ENCODE measurements around the gene USP34.

The USP34 gene

DNA sequence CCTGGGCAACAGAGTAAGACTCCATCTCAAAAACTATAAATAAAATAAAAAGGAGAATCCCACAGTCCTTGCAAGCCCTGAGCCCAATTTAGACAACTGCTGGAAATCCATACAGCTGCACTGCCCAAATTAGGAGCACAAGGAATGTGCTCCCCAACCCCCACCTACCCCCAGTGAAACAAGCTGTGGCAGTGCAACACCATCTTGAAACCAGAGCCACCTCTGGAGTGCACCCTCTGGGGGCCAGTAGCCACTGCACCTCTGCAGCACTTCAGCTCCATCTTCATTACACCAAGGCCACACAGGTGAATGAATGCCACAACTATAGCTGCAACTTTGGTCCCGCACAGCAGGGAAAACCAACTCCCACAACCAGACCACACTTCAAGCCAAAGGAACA is 37.3 kb downstream of the USP34 start:
- Mint-ChIP-seq H3K27me3 (no peaks in the 10 kb centered on the region), H3K4me1 (peaks cover 66% of the 10 kb centered on the region), H3K27ac (ENCODE audit: low read depth) (peak overlapping the region; percentile 45), H3K36me3 (ENCODE audit: insufficient read depth) (peaks cover 6% of the 10 kb centered on the region), H3K4me3 (peak overlapping the region; percentile 23), H3K9me3 (peaks cover 6% of the 10 kb centered on the region)
- ATAC-seq (replicated peaks; ENCODE audit: extremely low read depth, poor library complexity, severe bottlenecking) (no peak), DNase-seq (ENCODE audit: low spot score in 2 of 2) (no peak)

DNA sequence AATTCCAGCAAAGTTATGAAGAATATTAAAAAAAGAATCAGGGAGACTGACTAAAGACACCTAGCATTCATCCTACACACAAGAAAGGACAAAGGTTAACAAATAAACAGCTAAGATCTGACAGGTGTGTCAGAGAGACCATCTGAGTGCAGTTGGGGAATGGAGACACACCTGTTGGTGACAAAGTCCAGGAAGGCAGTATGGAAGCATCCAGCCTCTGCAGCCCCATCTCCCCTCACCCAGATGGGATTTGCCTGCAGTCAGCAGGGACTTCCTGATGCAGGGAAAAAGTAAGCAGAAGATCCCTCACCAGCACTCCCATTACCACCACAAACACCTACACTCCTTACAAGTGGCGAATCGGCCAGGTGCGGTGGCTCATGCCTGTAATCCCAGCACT is 37.9 kb downstream of the USP34 start:
- H3K27ac Mint-ChIP-seq (ENCODE audit: low read depth), result peak overlapping the region; percentile 45
- DNase-seq (ENCODE audit: low spot score in 2 of 2) (no peak), ATAC-seq (replicated peaks; ENCODE audit: extremely low read depth, poor library complexity, severe bottlenecking) (no peak)
- peaks cover 65% of the 10 kb centered on the region for H3K4me1 Mint-ChIP-seq
- no peaks in the 10 kb centered on the region for H3K27me3 Mint-ChIP-seq
- H3K9me3 Mint-ChIP-seq, result peaks cover 6% of the 10 kb centered on the region
- H3K36me3 Mint-ChIP-seq (ENCODE audit: insufficient read depth), result peaks cover 5% of the 10 kb centered on the region
- H3K4me3 Mint-ChIP-seq, result no peak overlapping the region

DNA sequence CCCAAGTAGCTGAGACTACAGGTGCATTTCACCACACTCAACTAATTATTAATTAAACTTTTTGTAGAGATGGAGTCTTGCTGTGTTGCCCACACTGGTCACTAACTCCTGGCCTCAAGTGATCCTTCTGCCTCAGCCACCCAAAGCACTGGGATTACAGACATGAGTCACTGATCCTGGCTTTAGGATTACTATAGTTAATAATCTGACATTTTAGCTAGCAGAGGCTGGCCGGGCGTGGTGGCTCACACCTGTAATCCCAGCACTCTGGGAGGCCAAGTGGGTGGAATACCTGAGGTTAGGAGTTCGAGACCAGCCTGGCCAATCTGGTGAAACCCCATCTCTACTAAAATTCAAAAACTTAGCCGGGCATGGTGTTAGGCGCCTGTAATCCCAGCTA is 39.5 kb downstream of the USP34 start:
- Mint-ChIP-seq H3K9me3 (no peaks in the 10 kb centered on the region), H3K36me3 (ENCODE audit: insufficient read depth) (peaks cover 5% of the 10 kb centered on the region), H3K27me3 (no peaks in the 10 kb centered on the region), H3K27ac (ENCODE audit: low read depth) (peak overlapping the region; percentile 78), H3K4me3 (no peak overlapping the region), H3K4me1 (peaks cover 64% of the 10 kb centered on the region)
- ATAC-seq (replicated peaks; ENCODE audit: extremely low read depth, poor library complexity, severe bottlenecking) (no peak), DNase-seq (ENCODE audit: low spot score in 2 of 2) (no peak)

DNA sequence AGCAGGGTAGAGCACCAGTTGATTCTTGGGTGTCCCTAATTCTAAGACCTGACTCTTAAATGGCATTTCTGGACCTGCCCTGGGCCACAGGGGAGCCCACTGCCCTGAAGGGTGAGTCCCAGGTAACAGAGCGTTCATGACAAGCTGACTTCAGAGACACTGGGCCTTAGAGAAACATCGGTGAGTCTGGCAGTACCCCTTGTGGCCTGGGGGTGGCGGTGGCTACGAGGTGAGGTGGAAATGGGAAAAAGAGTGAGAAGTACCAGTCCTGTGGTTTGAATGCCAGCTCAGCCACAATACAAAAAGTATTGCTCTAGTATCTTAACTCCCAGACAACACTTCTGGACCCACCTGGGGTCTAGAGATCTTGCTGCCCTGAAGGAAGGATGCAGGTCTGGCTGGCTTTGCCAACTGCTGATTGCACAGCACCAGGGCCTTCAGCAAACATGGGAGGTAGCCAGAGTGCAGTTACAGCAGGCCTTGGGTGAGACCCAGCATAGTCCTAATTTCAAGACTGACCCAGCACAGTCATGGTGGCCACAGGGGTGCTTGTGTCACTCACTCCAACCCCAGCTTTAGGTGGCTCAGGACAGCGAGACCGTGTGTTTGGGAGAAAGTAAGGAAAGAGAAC is 44.5 kb downstream of the USP34 start:
- Mint-ChIP-seq H3K27ac (ENCODE audit: low read depth) (peak overlapping the region; percentile 88), H3K27me3 (no peaks in the 10 kb centered on the region), H3K36me3 (ENCODE audit: insufficient read depth) (peaks cover 21% of the 10 kb centered on the region), H3K4me1 (peaks cover 65% of the 10 kb centered on the region), H3K9me3 (no peaks in the 10 kb centered on the region), H3K4me3 (peak overlapping the region; percentile 8)
- ATAC-seq (replicated peaks; ENCODE audit: extremely low read depth, poor library complexity, severe bottlenecking), result peak; percentile 79
- DNase-seq (ENCODE audit: low spot score in 2 of 2), result peak; percentile 63 to 69

DNA sequence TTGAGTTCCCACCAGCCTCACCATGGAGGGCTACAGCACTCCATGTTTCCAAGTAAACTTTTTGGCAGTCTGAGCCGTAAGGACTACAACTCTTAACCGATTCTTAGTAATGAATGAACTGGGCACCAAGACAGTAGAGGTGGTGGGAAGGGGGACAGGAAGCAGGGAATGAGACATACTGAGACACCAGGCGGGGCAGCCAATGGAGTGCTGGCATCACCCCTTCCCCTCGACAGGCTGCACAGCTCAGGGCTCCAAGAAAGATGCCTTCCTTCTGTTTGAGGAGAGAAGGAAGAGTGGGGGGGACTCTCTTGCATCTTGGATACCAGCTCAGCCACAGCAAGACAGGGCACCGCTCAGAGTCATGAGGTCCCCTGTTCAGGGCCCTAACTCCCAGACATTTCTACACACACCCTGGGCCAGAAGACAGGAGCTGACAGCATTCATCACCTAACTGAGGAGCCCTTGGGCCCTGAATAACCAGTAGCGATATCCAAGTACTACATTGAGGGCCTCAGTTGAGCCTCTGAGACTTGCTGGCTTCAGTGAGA is 45.2 kb downstream of the USP34 start:
- Mint-ChIP-seq H3K36me3 (ENCODE audit: insufficient read depth) (peaks cover 21% of the 10 kb centered on the region), H3K27ac (ENCODE audit: low read depth) (peak overlapping the region; percentile 88), H3K27me3 (no peaks in the 10 kb centered on the region), H3K4me3 (peak overlapping the region; percentile 8), H3K9me3 (no peaks in the 10 kb centered on the region), H3K4me1 (peaks cover 66% of the 10 kb centered on the region)
- ATAC-seq (replicated peaks; ENCODE audit: extremely low read depth, poor library complexity, severe bottlenecking), result peak; percentile 7
- no peak for DNase-seq (ENCODE audit: low spot score in 2 of 2)

DNA sequence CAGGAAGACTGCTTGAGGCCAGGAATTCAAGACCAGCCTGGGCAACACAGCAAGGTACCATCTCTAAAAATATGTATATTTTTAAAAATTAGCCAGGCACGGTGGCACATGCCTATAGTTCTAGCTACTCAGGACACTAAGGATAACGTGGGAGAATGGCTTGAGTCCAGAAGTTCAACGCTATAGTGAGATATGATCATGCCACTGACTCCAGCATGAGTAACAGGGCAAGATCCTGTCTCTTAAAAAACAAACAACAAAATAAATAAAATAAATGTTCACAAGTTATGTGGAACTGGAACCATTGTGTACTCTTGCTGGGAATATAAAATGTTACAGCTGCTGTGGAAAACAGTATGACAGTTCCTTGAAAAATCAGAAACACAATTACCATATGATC is 47.2 kb downstream of the USP34 start:
- no peak for DNase-seq (ENCODE audit: low spot score in 2 of 2)
- ATAC-seq (replicated peaks; ENCODE audit: extremely low read depth, poor library complexity, severe bottlenecking), result no peak
- Mint-ChIP-seq H3K36me3 (ENCODE audit: insufficient read depth) (peaks cover 19% of the 10 kb centered on the region), H3K9me3 (no peaks in the 10 kb centered on the region), H3K4me3 (no peak overlapping the region), H3K27ac (ENCODE audit: low read depth) (no peak overlapping the region), H3K27me3 (no peaks in the 10 kb centered on the region), H3K4me1 (peaks cover 72% of the 10 kb centered on the region)

DNA sequence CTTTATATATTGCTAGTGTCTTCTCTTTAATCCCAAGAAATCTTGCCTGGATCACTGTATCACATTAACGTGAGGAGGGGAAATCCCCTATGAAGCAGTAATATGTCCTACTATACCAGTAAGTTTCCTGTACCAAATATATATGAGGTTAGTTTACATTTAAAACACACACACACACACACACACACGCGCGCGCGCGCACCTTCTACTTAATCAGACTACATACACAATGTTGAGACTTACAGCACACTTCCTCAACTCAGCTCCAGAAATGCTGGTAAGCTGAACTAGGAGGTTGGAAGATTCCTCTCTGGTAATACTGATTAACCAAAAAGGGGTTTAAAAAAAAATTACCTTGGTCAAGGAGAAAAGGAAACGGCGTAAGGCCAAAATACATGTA is 49.3 kb downstream of the USP34 start:
- Mint-ChIP-seq H3K9me3 (no peaks in the 10 kb centered on the region), H3K4me1 (peaks cover 60% of the 10 kb centered on the region), H3K27ac (ENCODE audit: low read depth) (peak overlapping the region; percentile 65), H3K27me3 (no peaks in the 10 kb centered on the region), H3K4me3 (no peak overlapping the region), H3K36me3 (ENCODE audit: insufficient read depth) (peaks cover 26% of the 10 kb centered on the region)
- ATAC-seq (replicated peaks; ENCODE audit: extremely low read depth, poor library complexity, severe bottlenecking), result no peak
- no peak for DNase-seq (ENCODE audit: low spot score in 2 of 2)

DNA sequence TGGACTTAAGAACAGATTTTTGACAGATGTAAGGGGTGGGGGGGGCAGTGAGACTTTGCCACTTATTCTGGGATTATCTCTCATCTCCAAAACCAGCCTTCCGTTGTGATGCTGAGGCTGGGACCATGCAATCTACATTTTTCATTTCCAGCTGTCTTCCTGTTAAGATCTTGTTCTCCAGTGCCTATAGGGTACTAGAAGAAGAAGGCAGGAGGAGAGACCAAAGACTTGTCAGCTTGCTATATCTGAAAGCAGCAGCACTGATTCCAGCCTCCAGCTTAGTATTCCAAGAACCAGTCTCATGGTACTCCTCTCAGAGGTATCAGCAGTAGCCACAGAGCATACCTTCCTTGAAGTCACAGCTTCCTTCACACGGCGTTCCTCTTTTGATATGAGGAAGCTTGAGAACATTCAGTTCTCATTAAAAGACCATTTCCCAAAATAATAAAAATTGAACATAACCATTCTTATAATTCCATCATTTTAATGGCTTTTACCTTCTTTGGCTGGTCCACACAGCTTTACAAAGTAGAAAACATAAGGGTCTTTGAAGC is 49.8 kb downstream of the USP34 start:
- Mint-ChIP-seq H3K4me1 (peaks cover 55% of the 10 kb centered on the region), H3K9me3 (no peaks in the 10 kb centered on the region), H3K36me3 (ENCODE audit: insufficient read depth) (peaks cover 28% of the 10 kb centered on the region), H3K27ac (ENCODE audit: low read depth) (peak overlapping the region; percentile 65), H3K27me3 (no peaks in the 10 kb centered on the region), H3K4me3 (no peak overlapping the region)
- ATAC-seq (replicated peaks; ENCODE audit: extremely low read depth, poor library complexity, severe bottlenecking), result no peak
- DNase-seq (ENCODE audit: low spot score in 2 of 2), result no peak

DNA sequence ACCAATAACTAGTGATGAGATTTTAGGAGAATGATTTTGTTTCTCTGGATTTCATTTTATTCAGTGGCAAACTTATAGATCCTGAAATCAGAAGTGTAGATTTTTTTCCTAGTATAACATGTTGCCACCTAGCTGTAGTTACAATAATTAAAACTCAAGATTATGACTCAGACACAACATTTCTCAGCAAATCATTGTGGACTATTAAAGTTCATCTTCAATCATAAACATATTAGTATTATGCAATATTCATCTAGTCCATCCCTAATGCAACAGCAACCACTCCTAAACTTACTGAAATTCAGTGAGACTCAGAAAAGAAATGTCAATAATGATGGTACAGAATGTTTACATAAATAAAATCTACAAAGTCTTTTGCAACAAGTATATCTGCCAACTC is 51.3 kb downstream of the USP34 start:
- no peak overlapping the region for H3K4me3 Mint-ChIP-seq

DNA sequence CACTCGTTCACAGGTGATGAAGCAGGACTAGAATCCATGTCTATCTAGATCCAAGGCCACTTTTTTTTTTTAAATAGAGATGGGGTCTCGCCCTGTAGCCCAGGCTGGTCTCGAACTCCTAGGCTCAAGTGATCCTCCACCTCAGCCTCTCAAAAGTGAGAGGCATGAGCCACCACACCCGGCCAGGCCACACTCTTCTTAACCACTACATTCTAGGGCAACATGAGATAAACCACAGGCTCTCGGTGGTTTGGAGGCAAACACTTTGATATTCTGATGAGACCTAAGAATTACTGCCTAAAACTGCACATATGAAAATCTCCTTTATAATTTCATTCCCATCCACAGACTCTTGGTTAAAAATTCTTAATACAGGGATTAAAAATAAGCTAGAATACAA is 51.8 kb downstream of the USP34 start:
- H3K36me3 Mint-ChIP-seq (ENCODE audit: insufficient read depth), result peaks cover 25% of the 10 kb centered on the region
- DNase-seq (ENCODE audit: low spot score in 2 of 2) (no peak), ATAC-seq (replicated peaks; ENCODE audit: extremely low read depth, poor library complexity, severe bottlenecking) (peak; percentile 78)
- H3K27ac Mint-ChIP-seq (ENCODE audit: low read depth), result peak overlapping the region; percentile 35
- peaks cover 57% of the 10 kb centered on the region for H3K4me1 Mint-ChIP-seq
- no peaks in the 10 kb centered on the region for H3K27me3 Mint-ChIP-seq
- no peaks in the 10 kb centered on the region for H3K9me3 Mint-ChIP-seq
- H3K4me3 Mint-ChIP-seq, result no peak overlapping the region

More for the DNA sequence above, 51.3 kb downstream of the USP34 start:
- Mint-ChIP-seq H3K27me3 (no peaks in the 10 kb centered on the region), H3K36me3 (ENCODE audit: insufficient read depth) (peaks cover 25% of the 10 kb centered on the region), H3K9me3 (no peaks in the 10 kb centered on the region), H3K4me1 (peaks cover 53% of the 10 kb centered on the region), H3K27ac (ENCODE audit: low read depth) (peak overlapping the region; percentile 35)
- ATAC-seq (replicated peaks; ENCODE audit: extremely low read depth, poor library complexity, severe bottlenecking) (no peak), DNase-seq (ENCODE audit: low spot score in 2 of 2) (no peak)

DNA sequence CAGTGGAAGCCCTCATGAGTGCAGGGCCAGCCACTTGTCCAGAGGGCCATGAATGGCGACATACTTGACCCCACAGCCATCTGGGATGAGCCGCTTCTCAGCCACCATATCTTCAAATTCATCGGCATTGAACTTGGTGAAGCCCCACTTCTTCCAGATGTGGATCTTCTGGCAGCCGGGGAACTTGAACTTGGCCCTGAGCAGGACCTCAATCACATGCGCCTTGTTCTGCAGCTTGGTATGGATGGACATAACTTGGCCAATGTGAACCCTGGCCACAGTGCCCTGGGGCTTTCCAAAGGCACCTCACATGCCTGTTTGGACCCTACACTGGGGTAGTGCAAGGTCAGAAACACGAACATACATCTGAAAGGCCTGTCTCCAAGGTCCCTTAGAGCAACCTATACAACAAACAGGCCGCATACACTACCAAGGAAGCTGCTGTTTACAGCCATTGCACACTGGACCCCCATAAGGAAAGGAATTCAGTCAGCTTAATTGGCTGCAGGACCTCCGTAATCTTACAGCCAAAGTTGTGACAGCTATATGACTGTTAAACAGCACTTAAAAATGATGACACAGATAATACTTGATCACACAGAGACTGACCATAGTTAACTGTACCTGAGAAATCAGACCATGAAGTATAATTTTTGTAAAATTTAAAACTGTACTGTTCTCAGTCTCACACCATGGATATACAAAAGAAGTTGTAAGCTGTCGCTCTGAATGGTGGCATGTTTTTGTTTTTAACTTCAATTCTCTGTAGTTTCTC is 53.8 kb downstream of the USP34 start:
- H3K4me1 Mint-ChIP-seq, result peaks cover 49% of the 10 kb centered on the region
- H3K27me3 Mint-ChIP-seq, result no peaks in the 10 kb centered on the region
- H3K27ac Mint-ChIP-seq (ENCODE audit: low read depth), result no peak overlapping the region
- no peak for ATAC-seq (replicated peaks; ENCODE audit: extremely low read depth, poor library complexity, severe bottlenecking)
- H3K9me3 Mint-ChIP-seq, result no peaks in the 10 kb centered on the region
- DNase-seq (ENCODE audit: low spot score in 2 of 2), result no peak
- no peak overlapping the region for H3K4me3 Mint-ChIP-seq
- H3K36me3 Mint-ChIP-seq (ENCODE audit: insufficient read depth), result peaks cover 18% of the 10 kb centered on the region

DNA sequence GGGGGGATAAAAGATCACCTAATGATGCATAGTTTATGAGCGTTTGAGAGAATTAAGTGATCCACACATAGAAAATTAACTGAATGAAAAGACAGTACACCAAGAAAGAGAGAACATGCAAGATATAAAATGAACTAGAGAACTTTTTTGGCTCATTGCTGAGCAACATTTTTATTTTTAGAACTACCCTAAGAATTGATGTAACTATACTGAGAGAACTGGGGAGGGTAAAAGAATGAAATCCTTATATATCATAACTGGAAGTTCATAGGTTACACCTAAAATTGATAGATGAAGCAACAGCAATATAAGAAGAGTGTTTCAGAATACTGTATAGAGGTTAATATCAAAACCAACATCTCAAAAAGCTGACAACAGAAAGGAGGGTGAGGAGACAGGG is 55.6 kb downstream of the USP34 start:
- H3K9me3 Mint-ChIP-seq, result no peaks in the 10 kb centered on the region
- ATAC-seq (replicated peaks; ENCODE audit: extremely low read depth, poor library complexity, severe bottlenecking), result no peak
- H3K27ac Mint-ChIP-seq (ENCODE audit: low read depth), result peak overlapping the region; percentile 44

DNA sequence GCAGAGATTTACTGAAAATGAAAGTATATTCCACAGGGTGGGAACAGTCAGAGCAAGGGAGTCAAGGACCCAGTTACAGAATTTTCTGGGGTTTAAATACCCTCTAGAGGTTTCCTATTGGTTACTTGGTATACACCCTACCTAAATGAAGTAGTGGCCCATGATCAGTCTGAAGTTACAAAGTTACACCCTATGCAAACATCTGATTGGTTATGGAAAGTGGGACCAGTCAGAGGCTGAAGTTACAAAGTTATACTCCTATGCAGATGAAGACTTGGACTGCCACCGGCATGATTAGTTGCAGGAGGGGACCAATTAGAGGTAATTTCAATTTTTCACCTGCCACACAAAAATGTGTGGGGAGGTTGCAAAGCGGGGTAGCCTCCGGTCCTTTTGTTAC is 56.2 kb downstream of the USP34 start:
- Mint-ChIP-seq H3K27me3 (no peaks in the 10 kb centered on the region), H3K4me1 (peaks cover 49% of the 10 kb centered on the region), H3K9me3 (no peaks in the 10 kb centered on the region), H3K4me3 (no peak overlapping the region), H3K27ac (ENCODE audit: low read depth) (peak overlapping the region; percentile 44), H3K36me3 (ENCODE audit: insufficient read depth) (peaks cover 22% of the 10 kb centered on the region)
- DNase-seq (ENCODE audit: low spot score in 2 of 2) (no peak), ATAC-seq (replicated peaks; ENCODE audit: extremely low read depth, poor library complexity, severe bottlenecking) (no peak)

More for the DNA sequence above, 55.6 kb downstream of the USP34 start:
- no peak overlapping the region for H3K4me3 Mint-ChIP-seq
- H3K36me3 Mint-ChIP-seq (ENCODE audit: insufficient read depth), result peaks cover 22% of the 10 kb centered on the region
- no peak for DNase-seq (ENCODE audit: low spot score in 2 of 2)
- no peaks in the 10 kb centered on the region for H3K27me3 Mint-ChIP-seq
- peaks cover 51% of the 10 kb centered on the region for H3K4me1 Mint-ChIP-seq

Measured in central memory CD8-positive, alpha-beta T cell (primary cell).